HG03196 (cell line): ENCODE results near the gene NANOS3.
"Not testable (repeated sequence)": the region's sequence is repeated elsewhere in the genome, so short reads cannot be mapped to it uniquely, and the experiment has no call there.

ENCODE experiments used
- ATAC-seq: cut with Tn5 transposase; IDR thresholded peaks from one replicate; pipeline ENCODE4 v1.9.1; 2021; ENCODE audit not compliant: unreplicated experiment

NANOS3 gene

GRCh38 chr19:13843104-13843921 lies 33.6 kb upstream of the NANOS3 start:
- no peak for ATAC-seq

GRCh38 chr19:13844130-13844631 lies 32.8 kb upstream of the NANOS3 start:
- no peak for ATAC-seq

GRCh38 chr19:13846557-13847406 lies 30.2 kb upstream of the NANOS3 start:
- peak; percentile 51 for ATAC-seq

- no peak for ATAC-seq
Measured at GRCh38 chr19:13847407-13848339, 29.3 kb upstream of the NANOS3 start.

GRCh38 chr19:13848340-13848677 lies 28.6 kb upstream of the NANOS3 start:
- ATAC-seq = no peak

GRCh38 chr19:13848798-13849676 lies 27.9 kb upstream of the NANOS3 start:
- ATAC-seq = no peak

- ATAC-seq = no peak
Measured at GRCh38 chr19:13849991-13850909, 26.7 kb upstream of the NANOS3 start.

GRCh38 chr19:13850910-13851733 lies 25.8 kb upstream of the NANOS3 start:
- ATAC-seq = no peak

- ATAC-seq = not testable (repeated sequence)
Measured at GRCh38 chr19:13851734-13852114, 25.2 kb upstream of the NANOS3 start.

GRCh38 chr19:13852171-13852707 lies 24.7 kb upstream of the NANOS3 start:
- ATAC-seq = not testable (repeated sequence)

- no peak for ATAC-seq
Measured at GRCh38 chr19:13856497-13856896, 20.4 kb upstream of the NANOS3 start.

- ATAC-seq = no peak
Measured at GRCh38 chr19:13859361-13859880, 17.5 kb upstream of the NANOS3 start.

GRCh38 chr19:13860679-13861391 lies 16.1 kb upstream of the NANOS3 start:
- no peak for ATAC-seq

- peak; percentile 35 for ATAC-seq
Measured at GRCh38 chr19:13861392-13861713, 15.6 kb upstream of the NANOS3 start.

GRCh38 chr19:13861714-13862531 lies 15.0 kb upstream of the NANOS3 start:
- ATAC-seq = peak; percentile 55

GRCh38 chr19:13864046-13864666 lies 12.8 kb upstream of the NANOS3 start:
- ATAC-seq = no peak
